ENCODE results near the gene ATP6V0E1.

GRCh38 chr5:172975289-172975688, 8.3 kb upstream of the ATP6V0E1 start:
- TF ChIP-seq, protein P1, sequence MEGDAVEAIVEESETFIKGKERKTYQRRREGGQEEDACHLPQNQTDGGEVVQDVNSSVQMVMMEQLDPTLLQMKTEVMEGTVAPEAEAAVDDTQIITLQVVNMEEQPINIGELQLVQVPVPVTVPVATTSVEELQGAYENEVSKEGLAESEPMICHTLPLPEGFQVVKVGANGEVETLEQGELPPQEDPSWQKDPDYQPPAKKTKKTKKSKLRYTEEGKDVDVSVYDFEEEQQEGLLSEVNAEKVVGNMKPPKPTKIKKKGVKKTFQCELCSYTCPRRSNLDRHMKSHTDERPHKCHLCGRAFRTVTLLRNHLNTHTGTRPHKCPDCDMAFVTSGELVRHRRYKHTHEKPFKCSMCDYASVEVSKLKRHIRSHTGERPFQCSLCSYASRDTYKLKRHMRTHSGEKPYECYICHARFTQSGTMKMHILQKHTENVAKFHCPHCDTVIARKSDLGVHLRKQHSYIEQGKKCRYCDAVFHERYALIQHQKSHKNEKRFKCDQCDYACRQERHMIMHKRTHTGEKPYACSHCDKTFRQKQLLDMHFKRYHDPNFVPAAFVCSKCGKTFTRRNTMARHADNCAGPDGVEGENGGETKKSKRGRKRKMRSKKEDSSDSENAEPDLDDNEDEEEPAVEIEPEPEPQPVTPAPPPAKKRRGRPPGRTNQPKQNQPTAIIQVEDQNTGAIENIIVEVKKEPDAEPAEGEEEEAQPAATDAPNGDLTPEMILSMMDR (IDR thresholded peaks at IDR 0.05): no peak
- no peak for TF ChIP-seq POLR2A (IDR thresholded peaks at IDR 0.05)
